Hippocampal formation (tissue), 2 donors: ENCODE results near the gene DBX2.
"Not testable (repeated sequence)": the region's sequence is repeated elsewhere in the genome, so short reads cannot be mapped to it uniquely, and the experiment has no call there.

Source experiments
- DNase-seq, 2 donors: peaks; one replicate each; lab custom pipeline; 2025; lab: John Stamatoyannopoulos, UW

DBX2 gene

DNA sequence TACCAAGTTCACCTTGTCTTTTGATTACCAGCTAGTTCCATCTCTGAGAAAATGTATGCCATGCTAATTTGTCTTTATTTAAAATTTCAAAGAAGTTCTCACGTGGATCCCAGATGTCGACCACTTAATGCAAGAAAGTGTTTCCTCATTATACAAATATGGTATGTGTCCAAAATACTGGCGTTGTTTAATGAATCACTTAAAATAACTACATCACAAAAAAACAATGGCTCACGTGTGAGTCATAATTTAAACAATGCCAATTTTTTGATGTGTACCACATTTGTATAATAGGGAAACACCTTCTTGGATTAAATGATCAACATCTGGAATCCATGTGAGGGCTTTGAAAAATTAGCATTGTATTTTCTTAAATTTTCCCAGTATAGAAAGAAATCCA lies 40.8 kb downstream of the DBX2 start:
- DNase-seq: no peak

GRCh38 chr12:45008211-45008610 lies 42.7 kb downstream of the DBX2 start:
- DNase-seq: no peak

- no peak for DNase-seq
Measured at GRCh38 chr12:44999355-44999754, 51.5 kb downstream of the DBX2 start.

- DNase-seq: no peak
Measured at GRCh38 chr12:44993161-44993560, 57.7 kb downstream of the DBX2 start.

- not testable (repeated sequence) for DNase-seq
Measured at GRCh38 chr12:44984863-44985262, 66.0 kb downstream of the DBX2 start.

GRCh38 chr12:44979918-44980317 lies 71.0 kb downstream of the DBX2 start:
- DNase-seq: no peak

GRCh38 chr12:44976246-44976645 lies 74.7 kb downstream of the DBX2 start:
- no peak for DNase-seq

DNA sequence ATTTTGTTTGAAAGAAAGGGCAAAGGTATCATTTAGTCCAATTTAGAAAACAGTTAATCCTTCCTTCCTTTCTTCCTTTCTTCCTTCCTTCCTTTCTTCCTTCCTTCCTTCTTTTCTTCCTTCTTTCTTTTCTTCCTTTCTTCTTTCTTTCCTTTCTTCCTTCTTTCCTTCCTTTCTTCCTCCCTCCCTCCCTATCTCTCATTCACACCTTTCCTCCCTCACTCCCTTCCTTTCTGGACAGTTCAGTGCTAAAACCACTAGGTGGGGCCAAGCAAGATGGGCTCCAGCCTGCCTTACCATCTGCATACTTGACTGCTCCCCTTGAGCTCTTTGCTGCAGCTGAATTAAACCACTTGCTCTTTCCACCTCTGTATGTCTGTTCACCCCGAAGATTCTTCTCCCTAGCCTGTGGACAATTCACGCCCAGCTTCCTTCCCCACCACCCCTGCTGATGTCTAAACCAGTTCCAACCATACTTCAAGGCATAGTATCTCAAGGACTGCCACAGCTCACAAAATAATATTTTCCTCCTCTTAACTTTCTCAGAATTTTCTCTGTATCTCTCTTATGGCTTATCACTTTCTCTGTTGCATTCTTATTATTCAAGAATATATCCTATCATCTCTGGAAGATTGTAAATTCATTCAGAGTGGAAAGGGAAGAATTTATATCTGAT lies 78.0 kb downstream of the DBX2 start:
- DNase-seq: no peak

- no peak for DNase-seq
Measured at GRCh38 chr12:44968965-44969364, 81.9 kb downstream of the DBX2 start.
